Measurements from ENCODE around the gene DQX1. TPM values are rescaled to one million over a fixed set of nuclear protein-coding genes. Genes with fewer than 3 reads are reported as not detected.
"Not testable (repeated sequence)": the region's sequence is repeated elsewhere in the genome, so short reads cannot be mapped to it uniquely, and the experiment has no call there.

Gene DQX1
- total RNA-seq, 1 donor from 2014 or later: not detected

- ATAC-seq (ENCODE audit: poor library complexity): peak; percentile 9
- no peak for DNase-seq
- intact Hi-C loops (cut with DNase I): no loop called here
Measured at GRCh38 chr2:74502147-74502719, 23.8 kb downstream of the DQX1 start.

GRCh38 chr2:74501335-74502071 lies 24.5 kb downstream of the DQX1 start:
- no peak for DNase-seq
- no peak for ATAC-seq (ENCODE audit: poor library complexity)
- intact Hi-C loops (cut with DNase I): loop anchor here (2.0 kb wide), 1 partner anchor 17 kb away; no protein-coding TSS in a partner anchor

GRCh38 chr2:74500578-74500946 lies 25.5 kb downstream of the DQX1 start:
- DNase-seq (no peak), ATAC-seq (ENCODE audit: poor library complexity) (no peak)
- intact Hi-C loops (cut with DNase I): loop anchor here (2.0 kb wide), 1 partner anchor 16 kb away; no protein-coding TSS in a partner anchor

GRCh38 chr2:74499940-74500577 lies 26.0 kb downstream of the DQX1 start:
- ATAC-seq (ENCODE audit: poor library complexity) (no peak), DNase-seq (no peak)
- intact Hi-C loops (cut with DNase I): loop anchor here (2.0 kb wide), 1 partner anchor 15 kb away; no protein-coding TSS in a partner anchor

GRCh38 chr2:74499267-74499939 lies 26.6 kb downstream of the DQX1 start, which contains the start of gene LBX2:
TSS of gene LBX2 (minus strand) at chr2:74499603. CDS start at chr2:74499537, 66 bp downstream.
- ATAC-seq (ENCODE audit: poor library complexity) (no peak), DNase-seq (no peak)
- intact Hi-C loops (cut with DNase I): no loop called here

GRCh38 chr2:74498500-74499266 lies 27.3 kb downstream of the DQX1 start:
- intact Hi-C loops (cut with DNase I): no loop called here
- ATAC-seq (ENCODE audit: poor library complexity) (no peak), DNase-seq (no peak)

GRCh38 chr2:74497777-74498499 lies 28.1 kb downstream of the DQX1 start:
- ATAC-seq (ENCODE audit: poor library complexity): peak; percentile 6
- no peak for DNase-seq
- intact Hi-C loops (cut with DNase I): no loop called here

GRCh38 chr2:74496997-74497776 lies 28.8 kb downstream of the DQX1 start:
- intact Hi-C loops (cut with DNase I): no loop called here
- DNase-seq (no peak), ATAC-seq (ENCODE audit: poor library complexity) (no peak)

GRCh38 chr2:74495440-74495839 lies 30.6 kb downstream of the DQX1 start:
- ATAC-seq (ENCODE audit: poor library complexity) (no peak), DNase-seq (no peak)
- intact Hi-C loops (cut with DNase I): no loop called here

- DNase-seq (no peak), ATAC-seq (ENCODE audit: poor library complexity) (no peak)
- intact Hi-C loops (cut with DNase I): no loop called here
Measured at GRCh38 chr2:74493546-74493945, 32.5 kb downstream of the DQX1 start.

- intact Hi-C loops (cut with DNase I): no loop called here
- DNase-seq (no peak), ATAC-seq (ENCODE audit: poor library complexity) (no peak)
Measured at GRCh38 chr2:74491648-74492544, 34.1 kb downstream of the DQX1 start.

GRCh38 chr2:74489906-74490305 lies 36.1 kb downstream of the DQX1 start:
- ATAC-seq (ENCODE audit: poor library complexity): no peak
- intact Hi-C loops (cut with DNase I): no loop called here
- DNase-seq: no peak

- intact Hi-C loops (cut with DNase I): no loop called here
- ATAC-seq (ENCODE audit: poor library complexity): no peak
- DNase-seq: no peak
Measured at GRCh38 chr2:74488643-74489481, 37.2 kb downstream of the DQX1 start.

- ATAC-seq (ENCODE audit: poor library complexity) (no peak), DNase-seq (no peak)
- intact Hi-C loops (cut with DNase I): no loop called here
Measured at GRCh38 chr2:74486141-74486540, 39.9 kb downstream of the DQX1 start.

GRCh38 chr2:74483675-74484164 lies 42.3 kb downstream of the DQX1 start:
- not testable (repeated sequence) for DNase-seq; ATAC-seq (ENCODE audit: poor library complexity)
- intact Hi-C loops (cut with DNase I): loop anchor here (2.0 to 5.0 kb wide), 2 partner anchors 17 to 104 kb away; no protein-coding TSS in a partner anchor

Measured in Right ventricle myocardium superior (tissue), 1 donor.